ENCODE results near the gene ULK1.

DNA sequence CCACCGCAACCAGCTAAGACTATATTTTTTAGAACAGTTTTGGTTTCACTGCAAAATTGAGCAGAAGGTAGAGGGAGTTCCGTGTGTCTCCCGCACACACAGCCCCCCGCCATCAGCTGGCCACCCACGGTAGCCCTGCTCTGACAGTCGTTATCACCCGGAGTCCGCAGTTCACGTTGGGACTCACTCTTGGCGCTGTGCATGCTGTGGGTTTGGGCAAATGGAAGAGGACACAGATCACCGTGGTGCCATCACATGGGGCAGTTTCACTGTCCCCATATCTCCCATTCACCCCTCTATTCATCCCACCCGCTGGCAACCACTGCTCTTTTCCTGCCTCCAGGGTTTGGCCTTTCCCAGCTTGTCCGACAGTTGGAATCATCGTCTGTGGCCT, 31.8 kb upstream of the ULK1 start:
- no peak for TF ChIP-seq POLR2A (IDR thresholded peaks at IDR 0.05; ENCODE audit: low read depth, low read length)
- no peak for TF ChIP-seq POLR2AphosphoS5 (IDR thresholded peaks at IDR 0.05; ENCODE audit: low read depth, low read length)
- TF ChIP-seq TAF1 (IDR thresholded peaks at IDR 0.05; ENCODE audit: low read depth, low read length), result no peak
- TF ChIP-seq POU2F2 (IDR thresholded peaks at IDR 0.05; ENCODE audit: low read depth, low read length), result no peak
